SIG-M5 (cell line): Measurements from ENCODE around the gene NMNAT1.
"Not testable (repeated sequence)": the region's sequence is repeated elsewhere in the genome, so short reads cannot be mapped to it uniquely, and the experiment has no call there.

Experiments
- DNase-seq: peaks from one replicate; lab custom pipeline; 2025; lab: John Stamatoyannopoulos, UW

NMNAT1 gene

DNA sequence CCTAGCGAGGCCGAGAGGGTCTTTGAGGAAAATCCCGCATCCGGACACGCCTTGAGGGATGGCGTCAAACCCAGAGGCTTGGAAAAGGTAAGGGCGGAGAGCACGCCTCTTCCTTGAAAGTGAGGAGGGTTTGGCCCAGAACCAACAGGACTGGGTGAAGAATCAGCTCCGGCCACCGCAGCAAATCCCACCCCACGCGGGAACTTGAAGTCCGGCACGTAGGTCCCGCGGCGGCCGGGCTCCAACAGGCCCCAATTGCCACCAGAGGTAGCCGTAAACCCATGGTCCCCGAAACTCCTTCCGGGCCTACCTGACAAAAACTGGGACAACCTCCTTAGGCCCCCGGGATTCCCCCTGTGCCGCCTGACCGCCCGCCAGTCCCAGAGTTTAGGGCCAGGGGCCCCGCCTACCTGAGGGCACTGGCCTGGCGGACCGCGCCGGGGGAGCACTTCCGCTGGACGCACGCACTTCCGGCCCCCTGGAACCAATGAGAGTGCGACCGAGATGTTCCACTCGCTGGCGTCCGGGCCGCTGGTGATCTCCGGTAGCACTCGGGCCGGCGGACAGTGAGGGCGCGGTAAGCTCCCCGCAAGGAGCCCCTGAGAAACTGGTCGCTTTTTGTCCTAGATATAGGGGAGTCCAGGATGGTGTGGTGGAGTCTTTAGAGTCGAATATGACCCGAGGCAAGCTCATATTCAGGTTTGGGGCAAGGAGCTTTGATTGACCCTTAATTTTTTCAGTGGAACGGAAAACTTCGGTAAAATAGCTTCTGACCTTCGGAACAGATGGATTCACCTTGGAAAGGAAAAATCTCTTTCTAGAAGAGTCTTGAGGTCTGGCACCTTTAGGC lies at the start of gene NMNAT1, which contains the start of gene LZIC:
NMNAT1 (plus strand) TSS at position 537 of the 850 bp plus-strand sequence. CDS start 28,599 bp downstream, outside the sequence.
LZIC (minus strand) TSS at position 453 of the 850 bp plus-strand sequence. CDS start 6,772 bp downstream, outside the sequence.
- peak; percentile 53 for DNase-seq

DNA sequence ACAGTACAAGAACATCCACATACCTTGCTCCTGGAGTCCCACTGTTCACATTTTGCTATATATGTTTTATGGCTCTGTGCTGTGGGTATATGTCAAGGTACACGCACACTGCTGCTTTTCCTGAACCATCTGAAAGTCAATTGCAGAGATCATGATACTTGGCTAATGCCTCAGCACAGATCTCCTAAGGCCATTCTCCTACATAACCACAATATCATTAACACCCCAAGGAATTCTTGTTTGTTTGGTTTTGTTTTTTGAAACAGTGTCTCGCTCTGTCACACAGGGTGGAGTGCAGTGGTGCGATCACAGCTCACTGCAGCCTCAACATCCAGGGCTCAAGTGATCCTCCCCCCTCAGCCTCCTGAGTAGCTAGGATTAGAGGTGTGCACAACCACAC lies 49.2 kb upstream of the NMNAT1 start:
- DNase-seq = no peak

DNA sequence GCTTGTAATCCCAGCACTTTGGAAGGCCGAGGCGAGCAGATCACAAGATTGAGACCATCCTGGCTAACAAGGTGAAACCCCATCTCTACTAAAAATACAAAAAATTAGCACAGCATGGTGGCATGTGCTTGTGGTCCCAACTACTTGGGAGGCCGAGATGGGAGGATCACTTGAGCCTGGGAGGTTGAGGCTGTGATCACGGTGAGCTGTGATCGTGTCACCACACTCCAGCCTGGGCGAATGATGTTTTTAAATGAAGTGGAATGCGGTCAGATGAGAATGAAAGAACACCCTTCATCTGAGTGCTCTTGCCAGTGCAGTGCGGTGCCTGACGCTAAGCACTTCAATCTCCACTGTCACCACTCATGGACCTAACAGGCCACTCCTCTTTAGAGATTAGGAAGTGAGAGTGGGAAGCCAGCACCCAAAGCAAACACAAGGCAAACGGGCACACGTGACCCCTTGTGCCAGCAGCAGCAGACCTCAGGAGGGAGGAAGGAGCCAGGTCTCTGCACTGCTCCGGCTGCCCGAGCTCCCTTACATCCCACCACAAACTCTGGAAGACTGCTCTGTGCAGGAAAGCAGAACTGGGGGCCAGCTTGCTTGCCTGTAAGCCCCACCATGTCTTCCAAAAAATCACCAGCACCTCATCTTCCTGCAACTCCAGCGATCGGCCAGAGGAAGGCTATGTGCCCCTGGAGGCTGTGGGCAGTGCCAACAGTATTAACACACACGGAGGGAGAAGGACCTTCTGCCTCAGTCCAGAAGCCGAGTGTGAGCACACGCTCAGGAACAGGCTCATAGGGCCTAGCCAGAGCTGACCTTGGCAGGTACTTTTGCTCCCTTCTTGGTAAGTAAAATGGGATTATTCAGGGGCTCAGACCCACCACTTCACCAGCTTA lies 42.9 kb upstream of the NMNAT1 start:
- peak; percentile 50 for DNase-seq

DNA sequence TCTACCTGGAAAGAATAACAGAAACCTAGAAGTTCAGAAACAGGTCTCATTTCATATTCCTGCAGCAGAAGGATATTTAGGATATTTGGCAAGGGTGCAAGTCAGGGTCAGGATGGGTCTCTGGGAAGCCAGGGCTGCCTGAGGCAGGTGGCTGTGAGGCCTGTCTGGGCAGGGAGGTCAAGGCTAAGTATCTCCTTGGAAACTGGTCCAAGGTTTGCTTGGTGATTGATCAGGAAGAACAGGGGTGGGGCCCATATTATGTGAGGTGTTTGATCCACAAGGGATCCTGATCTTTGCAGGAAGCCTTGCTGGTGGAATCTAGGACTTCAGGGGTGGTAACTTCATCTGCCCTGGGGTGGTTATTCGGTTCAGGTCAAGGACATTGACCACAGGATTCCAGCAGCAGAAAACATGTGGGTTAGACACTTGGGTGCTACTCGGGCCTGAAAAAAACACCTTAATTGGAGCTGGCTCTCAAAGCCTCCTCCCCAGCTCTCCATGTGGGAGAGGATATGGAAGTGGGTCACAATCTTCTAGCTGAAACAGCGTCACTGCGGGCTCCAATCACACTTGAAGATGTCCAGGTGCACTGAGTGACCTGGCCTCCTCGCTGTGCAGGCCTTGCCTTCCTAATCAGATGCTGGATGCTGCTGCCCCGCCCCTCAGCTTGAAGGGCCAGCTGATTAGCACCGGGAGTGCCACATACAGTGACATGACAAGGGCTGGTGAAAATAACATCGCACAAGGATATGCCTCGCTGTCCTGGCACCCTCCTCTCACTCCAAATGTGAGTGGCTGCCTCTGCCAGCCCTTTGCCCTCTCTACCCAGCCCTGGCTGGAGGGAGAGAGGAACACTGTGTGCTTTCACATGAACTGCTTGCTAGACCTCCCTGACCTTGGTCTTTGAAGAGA lies 41.9 kb upstream of the NMNAT1 start:
- DNase-seq = no peak

DNA sequence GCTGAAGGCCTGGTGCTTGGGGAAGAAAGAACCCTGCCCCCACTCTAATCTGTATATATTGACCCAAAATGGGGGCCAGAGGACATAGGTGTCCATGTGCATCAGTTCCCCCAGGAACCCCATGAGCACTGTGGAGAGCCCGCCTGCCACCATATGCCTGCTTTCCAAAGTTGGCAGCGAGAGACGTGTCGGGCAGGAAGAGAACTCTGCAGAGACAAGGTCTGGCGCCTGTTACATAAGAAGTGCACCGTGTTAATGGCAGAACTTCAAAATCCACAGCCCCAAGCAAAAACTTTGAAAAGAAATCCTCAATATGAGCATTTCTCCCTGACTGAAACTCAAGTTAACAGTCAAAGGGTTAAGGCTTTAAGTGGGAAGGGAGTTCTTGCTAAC lies 41.2 kb upstream of the NMNAT1 start:
- DNase-seq = no peak

DNA sequence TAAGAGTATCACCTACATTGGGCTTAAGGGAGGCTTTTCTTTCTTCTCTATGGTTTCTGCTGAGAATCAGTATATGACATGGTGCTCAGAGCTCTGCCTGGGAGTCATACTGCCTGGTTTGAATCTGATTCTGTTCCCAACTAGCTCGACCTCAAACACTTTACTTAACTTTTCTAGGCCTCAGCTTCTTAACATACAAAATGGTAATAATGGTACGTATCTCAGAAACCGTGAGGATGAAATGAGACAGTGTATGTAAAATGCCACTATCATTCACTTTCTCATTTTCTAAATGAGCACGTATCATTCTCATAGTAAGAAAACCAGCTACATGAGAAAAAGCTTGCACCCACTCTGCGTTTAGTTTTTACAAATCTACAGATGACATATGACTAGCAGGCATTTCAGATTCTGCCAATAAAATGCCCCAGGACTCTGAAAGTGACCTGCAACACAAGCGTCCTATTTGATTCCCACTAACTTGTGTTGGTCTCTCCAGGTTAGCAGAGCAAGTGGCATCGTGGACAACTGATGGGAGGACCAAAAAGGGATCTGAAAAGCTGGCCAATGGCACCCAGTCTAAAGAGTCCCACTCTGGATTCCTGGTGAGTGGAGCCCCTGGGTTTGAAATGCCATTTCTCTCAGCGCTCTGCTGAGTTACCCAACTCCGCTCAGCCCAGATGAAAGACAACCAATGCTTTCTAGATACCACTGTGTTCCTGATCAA lies 39.3 kb upstream of the NMNAT1 start:
- DNase-seq = no peak

DNA sequence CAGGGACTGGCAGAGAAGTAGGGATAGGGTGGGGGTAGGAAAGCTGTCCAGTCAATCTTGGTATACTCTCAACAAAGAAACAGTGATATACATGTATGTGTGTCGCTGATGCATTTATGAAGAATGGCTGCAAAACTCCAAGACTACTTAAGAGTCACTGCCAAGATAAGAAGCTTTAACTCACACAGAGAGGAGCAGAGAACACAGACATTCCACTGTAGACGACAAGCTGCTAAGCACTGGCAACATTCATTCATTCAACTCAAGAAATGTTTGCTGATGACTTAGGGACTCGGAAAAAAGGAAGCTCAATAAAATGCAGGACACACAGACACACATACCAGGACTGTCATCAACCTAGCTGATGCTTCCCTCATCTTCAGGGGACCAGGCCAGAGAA lies 38.7 kb upstream of the NMNAT1 start:
- no peak for DNase-seq

DNA sequence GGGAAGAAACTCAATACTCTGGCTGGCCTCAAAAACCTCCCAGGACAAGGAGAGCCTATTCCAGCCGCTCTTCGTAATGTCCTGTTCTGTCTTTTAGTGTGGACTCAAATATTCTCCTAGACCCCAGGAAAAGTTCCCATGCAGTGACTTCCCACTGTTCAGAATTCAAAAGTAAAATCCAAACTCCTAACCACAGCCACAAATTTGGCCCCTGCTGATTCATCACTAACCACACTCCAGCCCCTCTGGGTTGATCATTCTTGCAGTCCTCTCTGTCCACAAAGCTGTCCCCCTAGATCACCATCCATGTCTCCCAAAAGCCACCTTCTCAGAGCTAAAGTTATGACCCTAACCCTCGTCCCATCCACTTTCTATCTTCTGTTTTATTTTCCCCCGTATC lies 38.3 kb upstream of the NMNAT1 start:
- no peak for DNase-seq

DNA sequence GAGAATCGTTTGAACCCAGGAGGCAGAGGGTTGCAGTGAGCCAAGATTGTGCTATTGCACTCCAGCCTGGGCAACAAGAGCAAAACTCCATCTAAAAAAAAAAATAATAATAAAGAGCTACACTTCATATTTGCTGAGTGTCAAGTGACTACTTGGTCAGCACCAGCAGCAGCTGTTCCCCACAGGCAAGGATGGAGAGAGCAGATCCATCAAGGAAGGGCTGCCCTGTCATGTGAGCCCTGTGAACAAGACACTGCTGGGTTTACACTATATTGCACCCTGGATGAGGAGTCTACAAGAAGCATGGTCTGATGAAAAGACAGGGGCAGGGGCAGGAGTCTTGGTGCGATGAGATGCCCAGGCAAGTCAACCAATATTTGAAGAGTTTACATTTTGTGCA lies 36.8 kb upstream of the NMNAT1 start:
- no peak for DNase-seq

DNA sequence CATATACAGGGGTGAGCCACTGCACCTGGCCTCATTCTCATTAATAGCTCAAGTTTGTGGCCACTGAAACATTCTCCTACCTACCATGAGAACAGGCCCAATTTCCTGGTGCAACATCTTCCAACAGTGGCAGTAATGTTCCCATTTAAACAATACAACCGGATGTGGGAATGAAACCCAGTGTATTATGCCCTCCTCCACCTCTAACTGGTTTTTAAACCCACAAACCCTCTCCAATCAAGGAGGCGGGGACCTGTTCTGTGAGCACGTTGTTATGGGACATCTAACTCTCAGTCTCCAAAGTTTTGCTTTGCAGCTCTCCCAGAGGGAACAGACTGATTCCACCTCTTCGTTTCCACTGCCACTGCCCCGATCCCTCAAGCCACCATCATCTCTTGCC lies 35.8 kb upstream of the NMNAT1 start:
- no peak for DNase-seq

DNA sequence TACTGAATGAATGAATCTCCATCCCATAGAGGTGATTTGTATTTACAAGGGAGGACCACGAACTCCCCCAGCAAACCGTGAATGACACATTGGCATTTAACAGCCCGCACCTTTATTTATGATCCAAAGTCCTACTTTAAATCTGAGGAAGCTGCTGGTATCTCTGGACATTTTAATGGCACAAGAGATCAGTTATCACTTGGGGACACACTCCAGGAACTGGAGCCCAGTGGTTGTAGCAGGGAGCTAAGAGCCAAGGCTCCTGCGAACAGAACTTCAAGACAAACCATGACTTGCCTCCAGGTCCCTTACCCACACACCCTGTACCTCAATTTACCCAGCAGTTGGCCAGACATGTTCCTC lies 34.4 kb upstream of the NMNAT1 start:
- DNase-seq = no peak

DNA sequence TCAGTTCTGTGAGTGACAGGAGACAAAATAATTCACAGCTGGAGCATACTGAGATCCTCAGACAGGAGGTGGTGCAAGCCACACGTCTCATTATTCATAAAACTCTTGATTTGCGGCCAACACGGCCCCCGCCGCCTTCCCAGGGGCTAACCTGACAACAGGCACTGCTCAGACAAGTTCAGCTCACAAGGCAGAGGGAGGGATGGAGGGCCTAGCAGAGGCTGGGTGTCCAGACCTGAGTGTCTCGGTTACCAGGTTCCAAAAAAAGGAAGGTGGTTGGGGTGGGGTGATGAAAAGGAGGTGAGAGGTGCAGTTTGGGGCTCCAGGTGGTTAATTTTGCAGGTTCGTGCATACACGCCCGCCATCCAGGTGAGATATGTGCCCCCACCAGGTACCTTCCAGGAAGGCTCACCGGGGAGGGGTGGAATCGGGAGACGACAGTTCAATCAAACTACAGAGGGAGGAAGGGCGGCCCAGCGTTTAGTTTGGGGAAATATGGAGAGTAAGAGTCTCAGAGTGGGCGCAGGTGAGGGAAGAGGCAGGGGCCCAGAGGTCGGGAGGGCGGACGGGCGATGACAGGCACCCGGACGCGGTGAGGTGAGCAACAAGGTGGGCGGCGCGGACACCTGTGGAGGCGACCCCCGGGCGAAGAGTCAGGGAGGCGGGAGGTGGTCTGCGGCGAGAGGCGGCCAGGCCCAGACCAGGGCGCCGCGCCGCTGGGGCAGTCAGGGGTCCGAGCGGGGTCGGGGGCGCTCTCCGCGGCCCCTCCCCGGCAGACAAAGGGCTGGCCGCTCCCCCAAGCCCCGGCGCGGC lies 33.8 kb upstream of the NMNAT1 start:
- no peak for DNase-seq

DNA sequence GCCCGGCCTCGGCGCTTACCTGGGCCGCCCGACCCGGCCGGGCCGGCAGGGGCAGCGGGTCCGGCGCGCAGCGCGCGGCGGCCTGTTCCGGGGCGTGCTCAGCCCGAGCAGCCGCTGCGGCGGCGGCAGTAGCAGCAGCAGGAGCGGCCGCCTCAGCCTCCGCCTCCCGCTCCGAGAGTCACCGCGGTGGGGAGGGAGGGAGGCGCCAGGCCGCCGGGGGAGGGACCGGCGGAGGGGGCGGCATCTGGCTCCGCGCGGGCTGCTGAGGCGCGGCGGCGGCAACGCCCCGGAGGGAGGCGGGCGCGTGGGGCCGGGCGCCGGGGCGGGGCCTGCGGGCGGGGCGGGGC lies 33.2 kb upstream of the NMNAT1 start, which contains the start of gene CTNNBIP1:
CTNNBIP1 (minus strand) TSS at position 194 of the 347 bp plus-strand sequence. CDS start 38,205 bp downstream, outside the sequence.
- no peak for DNase-seq

DNA sequence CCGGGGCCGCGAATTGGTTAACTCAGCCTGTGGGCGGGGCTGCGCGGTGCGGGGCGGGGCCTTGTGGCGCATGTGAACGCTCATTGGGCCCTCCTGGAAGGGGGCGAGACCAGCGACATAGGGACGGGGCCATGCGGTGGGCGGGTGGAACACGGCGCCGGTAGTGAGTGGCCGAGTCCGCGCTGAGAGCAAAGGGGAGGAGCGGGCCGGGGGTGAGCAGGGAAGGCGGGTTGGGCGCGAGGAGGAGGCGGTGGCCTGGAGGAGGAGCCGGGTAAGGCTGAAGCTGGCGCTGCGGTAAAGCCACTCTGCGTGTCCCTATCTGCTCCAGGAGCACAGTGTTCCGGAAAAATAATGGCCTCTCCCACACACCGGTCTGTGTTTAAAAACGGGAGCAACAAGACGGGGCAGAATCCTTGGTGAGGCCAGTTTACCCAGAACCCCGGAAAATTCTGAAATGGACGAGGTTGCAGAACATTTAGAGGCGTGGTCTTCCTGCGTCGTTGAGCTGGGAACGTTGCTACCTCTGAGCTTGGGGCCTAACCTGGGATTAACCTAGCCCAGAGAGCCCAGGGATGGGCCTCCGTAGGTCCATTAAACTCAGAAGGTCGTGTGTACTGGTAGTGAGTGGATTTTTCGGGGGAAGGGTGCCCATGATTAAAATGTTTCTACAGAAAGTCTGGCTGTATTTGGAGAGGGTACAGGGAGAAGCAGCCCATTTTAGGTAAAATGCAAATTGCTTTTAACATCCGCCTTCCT lies 32.7 kb upstream of the NMNAT1 start:
- DNase-seq = peak; percentile 89

DNA sequence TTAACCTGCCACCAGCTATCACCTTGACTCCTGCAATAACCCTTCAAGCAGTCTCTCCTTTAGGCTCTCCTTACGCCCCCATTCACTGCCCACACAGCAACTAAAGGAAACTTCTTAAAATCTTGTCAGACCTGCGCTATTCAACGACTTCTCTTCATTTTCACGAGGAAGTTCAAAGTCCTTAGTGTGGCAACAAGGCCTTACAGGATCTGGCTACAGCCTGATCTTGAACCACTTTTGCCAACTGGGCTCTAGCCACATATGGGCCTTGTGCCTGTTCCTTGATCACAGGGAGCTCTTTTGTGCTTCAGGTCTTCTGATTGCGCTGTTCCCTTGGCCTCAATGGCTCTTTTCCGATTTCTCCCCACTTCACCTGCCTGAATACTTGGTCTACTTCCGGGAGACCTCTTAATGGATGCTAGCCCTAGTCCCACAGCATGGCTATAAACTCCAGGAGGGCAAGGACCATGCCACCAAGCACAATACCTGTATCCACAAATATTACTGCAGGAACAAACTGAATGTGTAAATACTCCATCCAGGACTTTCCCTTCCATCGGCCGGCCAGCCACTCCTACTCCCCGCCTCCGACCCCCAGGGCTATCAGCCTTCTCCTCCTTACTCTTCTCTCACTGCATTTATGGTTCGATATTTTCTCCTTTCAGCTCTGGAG lies 30.9 kb upstream of the NMNAT1 start:
- no peak for DNase-seq

DNA sequence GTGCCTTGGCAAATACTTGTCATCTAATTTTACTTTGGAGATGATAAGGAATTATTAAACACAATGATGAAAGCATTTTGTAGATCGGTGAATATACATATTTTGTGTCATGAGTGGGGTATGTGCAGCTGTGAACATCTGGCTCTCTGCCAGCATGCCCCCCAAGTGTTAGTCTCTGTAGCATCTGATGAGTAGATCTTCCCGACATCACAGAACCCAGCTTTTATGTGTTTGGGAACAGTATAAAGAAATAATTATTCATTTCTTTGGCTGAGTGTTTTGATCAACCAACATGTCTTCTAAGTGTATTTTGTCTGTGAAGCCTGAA lies 28.7 kb upstream of the NMNAT1 start:
- DNase-seq = no peak

DNA sequence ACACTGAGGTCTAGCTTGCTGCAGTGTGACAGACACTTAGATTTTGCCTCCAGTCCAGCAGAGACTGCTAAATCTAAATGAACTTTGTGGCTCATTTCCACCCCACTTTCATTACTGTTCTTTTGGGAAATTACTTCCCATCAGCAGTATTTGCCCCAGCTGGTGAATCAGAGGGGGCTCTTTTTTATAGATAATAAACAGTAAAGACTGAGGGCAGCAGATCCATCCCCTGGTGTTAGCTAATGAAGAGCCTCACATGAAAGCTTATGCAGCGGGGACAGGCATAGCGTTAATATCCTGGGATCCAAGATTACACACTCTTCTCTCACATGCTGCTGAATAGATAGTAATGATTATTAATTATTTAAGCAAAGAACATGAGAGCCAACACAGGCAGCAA lies 26.8 kb upstream of the NMNAT1 start:
- DNase-seq = no peak

DNA sequence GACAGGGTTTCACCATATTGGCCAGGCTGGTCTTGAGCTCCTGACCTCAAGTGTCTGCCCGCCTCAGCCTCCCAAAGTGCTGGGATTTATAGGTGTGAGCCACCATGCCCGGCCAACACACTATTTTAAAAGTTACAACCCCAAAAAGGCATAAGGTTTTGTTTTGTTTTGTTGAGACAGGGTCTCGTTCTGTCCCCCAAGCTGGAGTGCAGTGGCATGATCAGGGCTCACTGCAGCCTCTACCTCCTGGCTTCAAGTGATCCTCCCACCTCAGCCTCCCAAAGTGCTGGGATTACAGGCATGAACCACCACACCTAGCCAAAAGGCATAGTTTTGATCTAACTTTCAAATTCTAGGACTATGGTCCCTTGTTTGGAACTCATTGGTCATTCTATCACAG lies 25.8 kb upstream of the NMNAT1 start:
- not testable (repeated sequence) for DNase-seq

DNA sequence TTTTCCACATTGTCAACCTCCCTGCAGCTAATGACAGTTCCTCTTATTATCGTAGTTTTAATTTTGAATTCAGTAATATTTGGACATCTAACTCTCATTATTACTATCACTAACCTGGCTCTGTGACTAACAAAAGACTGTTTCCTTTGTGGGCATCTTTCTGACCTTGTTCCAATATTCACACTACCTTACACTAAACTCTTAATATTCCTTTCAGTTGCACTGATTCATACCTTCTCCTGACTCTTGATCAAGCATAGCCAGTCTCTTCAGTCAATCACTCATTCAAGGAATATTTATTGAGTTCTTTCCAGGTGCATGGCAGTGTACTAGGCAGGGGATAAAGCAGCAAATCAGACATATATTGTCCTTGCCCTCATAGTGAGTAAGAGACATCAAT lies 25.4 kb upstream of the NMNAT1 start:
- no peak for DNase-seq
